ENCODE data around the gene RNF169.

DNA sequence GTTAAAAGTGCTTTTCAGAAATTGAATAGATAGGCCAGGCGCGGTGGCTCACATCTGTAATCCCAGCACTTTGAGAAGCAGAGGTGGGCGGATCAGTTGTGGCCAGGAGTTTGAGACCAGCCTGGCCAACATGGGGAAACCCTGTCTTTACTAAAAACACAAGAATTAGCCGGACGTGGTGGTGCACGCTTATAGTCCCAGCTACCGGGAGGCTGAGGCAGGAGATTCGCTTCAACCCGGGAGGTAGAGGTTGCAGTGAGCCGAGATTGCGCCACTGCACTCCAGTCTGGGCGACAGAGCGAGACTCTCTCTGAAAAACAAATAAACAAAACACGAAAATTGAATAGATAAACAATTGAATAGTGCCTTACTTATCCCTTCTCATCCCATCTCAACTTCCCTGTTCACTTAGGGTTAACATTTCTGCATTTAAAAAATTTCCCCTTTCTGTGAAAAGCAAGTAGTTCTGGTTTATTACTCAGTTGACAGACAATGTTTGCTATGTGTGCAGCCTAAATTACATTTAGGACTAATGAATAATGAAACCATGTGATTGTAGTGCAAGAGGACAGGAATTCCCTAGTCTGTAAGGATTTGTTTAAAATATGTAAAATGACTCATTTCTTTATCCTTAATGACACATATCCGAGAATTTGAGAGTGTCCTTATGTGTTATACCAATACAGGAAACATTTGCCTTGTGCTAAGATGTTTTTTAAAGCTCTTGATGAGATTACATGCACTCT, 6.0 kb downstream of the RNF169 start:
- no peak for TF ChIP-seq GATA3 (IDR thresholded peaks at IDR 0.05; ENCODE audit: low read depth, low read length)
- no peak for TF ChIP-seq GATA2 (IDR thresholded peaks at IDR 0.05; ENCODE audit: low read depth, low read length)
